Measurements from ENCODE around the gene AICDA. TPM values are rescaled to one million over a fixed set of nuclear protein-coding genes. Genes with fewer than 3 reads are reported as not detected.
A peak's percentile ranks its signal among the peaks of the same experiment; 100 is the strongest.

The AICDA gene
- total RNA-seq, 3 donors from 2014 or later = 0.96 TPM; not detected in 2

DNA sequence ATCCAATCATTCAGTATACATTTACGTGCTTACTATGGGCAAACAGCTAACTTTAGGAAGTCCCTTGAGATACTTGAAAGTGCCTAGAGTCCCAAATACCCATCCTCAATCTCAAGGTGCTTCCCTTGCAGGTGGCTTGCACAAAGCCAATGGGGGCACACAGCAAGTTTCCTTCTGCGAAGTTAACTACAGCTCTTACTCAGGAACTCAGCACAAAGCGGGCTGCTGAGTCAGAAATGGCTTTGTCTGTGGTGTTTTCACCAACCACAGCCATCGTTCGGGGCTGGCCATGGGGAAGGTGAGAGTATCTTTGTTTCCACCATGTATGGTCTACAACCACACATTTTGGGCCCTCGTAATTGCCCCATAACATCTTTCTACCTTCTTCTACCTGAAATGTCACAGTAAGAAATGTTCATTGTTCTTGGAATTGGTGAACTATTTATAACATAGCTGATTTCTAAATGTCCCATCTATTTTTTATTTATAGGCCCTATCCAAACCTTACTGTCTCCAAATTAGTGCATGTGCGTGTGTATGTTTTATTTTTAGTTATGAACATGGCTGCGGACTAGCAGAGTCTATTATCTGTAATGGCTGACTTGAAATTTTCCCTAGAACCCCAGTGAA lies 36.0 kb upstream of the AICDA start:
- no peak overlapping the region for H3K4me3 ChIP-seq
- H3K36me3 ChIP-seq = no peaks in the 10 kb centered on the region
- H3K27ac ChIP-seq = no peak overlapping the region
- intact Hi-C loops (cut with DNase I; ENCODE audit: low total_unique reads) = no loop called here
- TF ChIP-seq POLR2AphosphoS5 (IDR thresholded peaks at IDR 0.05) (no peak), POLR2A (IDR thresholded peaks at IDR 0.05) (no peak)
- TF ChIP-seq, protein P1, sequence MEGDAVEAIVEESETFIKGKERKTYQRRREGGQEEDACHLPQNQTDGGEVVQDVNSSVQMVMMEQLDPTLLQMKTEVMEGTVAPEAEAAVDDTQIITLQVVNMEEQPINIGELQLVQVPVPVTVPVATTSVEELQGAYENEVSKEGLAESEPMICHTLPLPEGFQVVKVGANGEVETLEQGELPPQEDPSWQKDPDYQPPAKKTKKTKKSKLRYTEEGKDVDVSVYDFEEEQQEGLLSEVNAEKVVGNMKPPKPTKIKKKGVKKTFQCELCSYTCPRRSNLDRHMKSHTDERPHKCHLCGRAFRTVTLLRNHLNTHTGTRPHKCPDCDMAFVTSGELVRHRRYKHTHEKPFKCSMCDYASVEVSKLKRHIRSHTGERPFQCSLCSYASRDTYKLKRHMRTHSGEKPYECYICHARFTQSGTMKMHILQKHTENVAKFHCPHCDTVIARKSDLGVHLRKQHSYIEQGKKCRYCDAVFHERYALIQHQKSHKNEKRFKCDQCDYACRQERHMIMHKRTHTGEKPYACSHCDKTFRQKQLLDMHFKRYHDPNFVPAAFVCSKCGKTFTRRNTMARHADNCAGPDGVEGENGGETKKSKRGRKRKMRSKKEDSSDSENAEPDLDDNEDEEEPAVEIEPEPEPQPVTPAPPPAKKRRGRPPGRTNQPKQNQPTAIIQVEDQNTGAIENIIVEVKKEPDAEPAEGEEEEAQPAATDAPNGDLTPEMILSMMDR (IDR thresholded peaks at IDR 0.05) = no peak
- H3K4me1 ChIP-seq = no peaks in the 10 kb centered on the region
- DNase-seq (ENCODE audit: low spot score in 2 of 2) = no peak
- no peaks in the 10 kb centered on the region for H3K9me3 ChIP-seq
- no peaks in the 10 kb centered on the region for H3K27me3 ChIP-seq

DNA sequence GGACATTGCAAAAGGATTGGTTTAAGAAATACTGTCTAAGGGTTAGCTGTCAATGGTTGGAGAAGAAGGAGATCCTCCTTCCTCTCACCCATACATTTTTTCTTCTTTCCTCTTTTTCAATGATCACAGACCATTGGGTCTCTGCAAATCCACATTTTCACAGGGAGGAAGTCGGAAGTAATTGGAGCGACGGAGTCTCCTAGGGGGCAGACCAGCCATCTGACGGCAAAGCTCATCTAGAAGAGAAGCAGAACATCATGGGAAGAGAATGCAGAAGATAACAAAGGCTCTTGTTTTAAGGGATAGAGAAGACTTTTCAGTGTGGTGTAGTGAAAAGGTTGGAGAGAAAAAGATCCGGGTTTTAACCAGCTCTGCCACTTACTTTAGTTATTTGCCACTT lies 35.3 kb upstream of the AICDA start:
- TF ChIP-seq POLR2AphosphoS5 (IDR thresholded peaks at IDR 0.05) (no peak), POLR2A (IDR thresholded peaks at IDR 0.05) (no peak)
- TF ChIP-seq, protein P1 (IDR thresholded peaks at IDR 0.05) = no peak
- H3K36me3 ChIP-seq = no peaks in the 10 kb centered on the region
- no peaks in the 10 kb centered on the region for H3K4me1 ChIP-seq
- DNase-seq (ENCODE audit: low spot score in 2 of 2) = no peak
- intact Hi-C loops (cut with DNase I; ENCODE audit: low total_unique reads) = no loop called here
- no peak overlapping the region for H3K4me3 ChIP-seq
- no peaks in the 10 kb centered on the region for H3K27me3 ChIP-seq
- H3K9me3 ChIP-seq = no peaks in the 10 kb centered on the region
- no peak overlapping the region for H3K27ac ChIP-seq

DNA sequence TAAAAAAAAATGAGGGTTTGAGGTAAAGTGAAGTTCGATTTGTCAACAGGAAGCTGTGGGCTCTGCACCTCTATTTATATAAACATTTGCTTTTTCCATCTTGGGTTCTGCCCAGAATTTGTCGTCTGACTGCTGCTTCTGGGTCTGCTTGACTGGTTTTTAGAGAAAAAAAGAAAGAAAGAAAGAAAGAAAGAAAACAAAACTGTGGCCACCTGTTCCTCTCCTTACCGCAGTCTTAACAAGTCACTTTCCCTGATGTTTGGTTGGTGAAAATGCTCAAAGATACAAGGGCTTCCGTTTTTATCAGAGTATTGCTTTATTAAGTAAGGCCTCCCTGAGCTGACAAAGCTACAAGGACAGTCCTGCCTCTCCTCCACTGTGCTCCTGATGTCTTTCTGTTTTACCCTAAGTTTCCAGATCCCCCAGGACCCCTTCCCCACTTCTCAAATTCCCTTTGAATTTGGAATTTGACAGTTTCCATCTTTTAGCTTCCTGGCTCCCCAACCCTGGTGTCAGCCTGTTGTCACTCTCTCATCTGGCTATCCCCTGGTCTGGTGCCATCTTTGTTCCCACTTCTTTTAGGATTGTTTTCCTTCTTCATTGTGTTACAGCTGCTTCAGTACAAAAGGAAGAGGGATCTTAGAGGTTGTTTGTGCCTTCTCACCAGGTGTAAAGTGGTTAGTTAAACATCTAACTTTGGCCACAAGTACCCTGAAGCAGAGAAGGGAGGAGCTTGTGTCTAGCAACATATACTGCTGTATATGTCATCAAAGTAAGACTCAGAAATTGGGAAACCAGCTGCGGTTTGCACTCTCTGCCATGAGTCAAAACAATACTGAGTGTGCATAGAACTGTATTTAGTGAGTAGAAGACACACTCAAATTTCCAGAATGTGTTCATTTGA lies 31.9 kb upstream of the AICDA start:
- Histone ChIP-seq H3K36me3 (no peaks in the 10 kb centered on the region), H3K27me3 (no peaks in the 10 kb centered on the region), H3K9me3 (no peaks in the 10 kb centered on the region), H3K4me1 (no peaks in the 10 kb centered on the region), H3K4me3 (no peak overlapping the region), H3K27ac (no peak overlapping the region)
- DNase-seq (ENCODE audit: low spot score in 2 of 2) = no peak
- intact Hi-C loops (cut with DNase I; ENCODE audit: low total_unique reads) = no loop called here
- TF ChIP-seq POLR2A (IDR thresholded peaks at IDR 0.05) (no peak), POLR2AphosphoS5 (IDR thresholded peaks at IDR 0.05) (no peak)
- TF ChIP-seq, protein P1 (IDR thresholded peaks at IDR 0.05) = no peak

DNA sequence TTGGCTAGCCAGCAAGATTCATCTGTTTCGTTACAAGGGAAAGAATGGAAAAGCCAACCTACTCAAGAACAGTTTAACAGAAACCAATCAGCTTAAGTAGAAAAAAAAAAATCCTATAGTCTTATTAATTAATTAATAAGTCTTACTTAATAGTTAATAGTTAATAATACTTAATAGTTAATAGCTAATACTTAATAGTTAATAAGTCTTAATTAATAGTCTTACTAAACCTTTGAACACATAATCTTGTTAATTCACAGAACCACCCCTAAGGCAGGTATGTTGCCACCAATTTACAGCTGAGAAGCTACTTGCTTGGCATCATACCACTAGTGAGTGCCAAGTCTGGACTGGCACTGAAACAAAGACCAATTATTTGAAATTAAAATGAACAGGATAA lies 30.1 kb upstream of the AICDA start:
- H3K9me3 ChIP-seq = no peaks in the 10 kb centered on the region
- H3K36me3 ChIP-seq = no peaks in the 10 kb centered on the region
- TF ChIP-seq, protein P1 (IDR thresholded peaks at IDR 0.05) = no peak
- no peak for TF ChIP-seq POLR2AphosphoS5 (IDR thresholded peaks at IDR 0.05)
- no peak for TF ChIP-seq POLR2A (IDR thresholded peaks at IDR 0.05)
- intact Hi-C loops (cut with DNase I; ENCODE audit: low total_unique reads) = no loop called here
- peak in 1 of 2 donors; percentile 60 for DNase-seq (ENCODE audit: low spot score in 2 of 2)
- no peak overlapping the region for H3K4me3 ChIP-seq
- no peak overlapping the region for H3K27ac ChIP-seq
- H3K27me3 ChIP-seq = no peaks in the 10 kb centered on the region
- H3K4me1 ChIP-seq = no peaks in the 10 kb centered on the region

DNA sequence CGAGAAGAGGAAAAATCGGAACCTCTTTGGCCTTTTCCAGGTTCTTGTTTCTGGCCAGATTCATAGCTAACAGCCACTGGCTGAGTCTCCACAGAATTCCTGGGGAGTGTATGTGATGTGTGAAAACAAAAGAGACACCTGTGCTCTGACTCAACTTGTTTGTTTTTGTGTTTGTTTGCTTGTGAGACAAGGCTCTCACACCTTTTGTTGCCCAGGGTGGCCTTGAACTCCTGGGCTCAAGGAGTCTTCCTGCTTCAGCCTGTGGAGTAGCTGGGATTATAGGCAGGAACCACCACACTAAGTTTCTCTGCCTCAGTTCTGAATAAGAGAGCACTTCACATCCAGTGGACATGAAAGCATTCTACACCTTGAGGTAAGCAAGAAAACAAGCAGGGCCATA lies 27.3 kb upstream of the AICDA start:
- TF ChIP-seq, protein P1 (IDR thresholded peaks at IDR 0.05) = no peak
- TF ChIP-seq POLR2AphosphoS5 (IDR thresholded peaks at IDR 0.05) (no peak), POLR2A (IDR thresholded peaks at IDR 0.05) (no peak)
- no peaks in the 10 kb centered on the region for H3K36me3 ChIP-seq
- no peak overlapping the region for H3K4me3 ChIP-seq
- no peaks in the 10 kb centered on the region for H3K27me3 ChIP-seq
- H3K4me1 ChIP-seq = no peaks in the 10 kb centered on the region
- H3K27ac ChIP-seq = no peak overlapping the region
- intact Hi-C loops (cut with DNase I; ENCODE audit: low total_unique reads) = no loop called here
- H3K9me3 ChIP-seq = no peaks in the 10 kb centered on the region
- DNase-seq (ENCODE audit: low spot score in 2 of 2) = no peak
